HG02571 (cell line): ENCODE measurements around the gene IGF2BP2.
"Not testable (repeated sequence)": the region's sequence is repeated elsewhere in the genome, so short reads cannot be mapped to it uniquely, and the experiment has no call there.

Source experiments
- ATAC-seq: cut with Tn5 transposase; IDR thresholded peaks from one replicate; pipeline ENCODE4 v1.9.1; 2021; ENCODE audit warnings: mild to moderate bottlenecking, moderate library complexity; ENCODE audit not compliant: unreplicated experiment

IGF2BP2 gene

GRCh38 chr3:185825006-185825638, at the start of gene IGF2BP2:
Gene IGF2BP2 (minus strand): TSS chr3:185825042. CDS start chr3:185824960, 82 bp downstream.
- ATAC-seq, result no peak

GRCh38 chr3:185874119-185874518, 49.3 kb upstream of the IGF2BP2 start:
- no peak for ATAC-seq

GRCh38 chr3:185867650-185868049, 42.8 kb upstream of the IGF2BP2 start:
- ATAC-seq, result no peak

- ATAC-seq, result no peak
Observed at GRCh38 chr3:185866995-185867394, 42.2 kb upstream of the IGF2BP2 start.

GRCh38 chr3:185866555-185866954, 41.7 kb upstream of the IGF2BP2 start:
- ATAC-seq, result no peak

- no peak for ATAC-seq
Observed at GRCh38 chr3:185865247-185865646, 40.4 kb upstream of the IGF2BP2 start.

- ATAC-seq, result no peak
Observed at GRCh38 chr3:185864767-185865166, 39.9 kb upstream of the IGF2BP2 start.

GRCh38 chr3:185862920-185863319, 38.1 kb upstream of the IGF2BP2 start:
- no peak for ATAC-seq

GRCh38 chr3:185859294-185859972, 34.6 kb upstream of the IGF2BP2 start:
- no peak for ATAC-seq

GRCh38 chr3:185858502-185859225, 33.8 kb upstream of the IGF2BP2 start:
- ATAC-seq, result no peak

- no peak for ATAC-seq
Observed at GRCh38 chr3:185857208-185857607, 32.4 kb upstream of the IGF2BP2 start.

GRCh38 chr3:185856652-185857051, 31.8 kb upstream of the IGF2BP2 start:
- no peak for ATAC-seq

GRCh38 chr3:185853771-185854170, 28.9 kb upstream of the IGF2BP2 start:
- not testable (repeated sequence) for ATAC-seq

GRCh38 chr3:185852635-185853034, 27.8 kb upstream of the IGF2BP2 start:
- no peak for ATAC-seq

- no peak for ATAC-seq
Observed at GRCh38 chr3:185851959-185852358, 27.1 kb upstream of the IGF2BP2 start.

- ATAC-seq, result no peak
Observed at GRCh38 chr3:185851046-185851445, 26.2 kb upstream of the IGF2BP2 start.

- no peak for ATAC-seq
Observed at GRCh38 chr3:185847506-185847905, 22.7 kb upstream of the IGF2BP2 start.

GRCh38 chr3:185846037-185846436, 21.2 kb upstream of the IGF2BP2 start:
- no peak for ATAC-seq

GRCh38 chr3:185844051-185844450, 19.2 kb upstream of the IGF2BP2 start:
- ATAC-seq, result no peak

GRCh38 chr3:185843635-185844034, 18.8 kb upstream of the IGF2BP2 start:
- ATAC-seq, result no peak

- no peak for ATAC-seq
Observed at GRCh38 chr3:185843126-185843525, 18.3 kb upstream of the IGF2BP2 start.

- no peak for ATAC-seq
Observed at GRCh38 chr3:185842241-185842640, 17.4 kb upstream of the IGF2BP2 start.
